GM23338 (cell line): Measurements from ENCODE around the gene NEU4. TPM values are rescaled to one million over a fixed set of nuclear protein-coding genes. Genes with fewer than 3 reads are reported as not detected.

ENCODE experiments used
- ATAC-seq: fragments of 200-7000 bp; cut with Tn5 transposase; 3 replicates; pipeline ENCODE4 v1.9.1; 2020
- DNase-seq: peaks from one replicate; pipeline ENCODE4 v3.0.0-alpha.2; 2015; ENCODE audit warnings: low spot score
- H2AFZ ChIP-seq: fragments of 200-600 bp; sonication (generic); 2 replicates; pipeline ENCODE4 v1.8.0; 2016; ENCODE audit warnings: antibody characterized with exemption, mild to moderate bottlenecking, moderate library complexity
- H3F3A ChIP-seq: fragments of 200-600 bp; sonication (generic); replicated peaks from 2 replicates; pipeline ENCODE4 v1.8.0; 2017; ENCODE audit warnings: antibody characterized with exemption, mixed run types, low read depth
- H3K27ac ChIP-seq: fragments of 200-600 bp; sonication (generic); 2 replicates; pipeline ENCODE4 v1.6.1; 2016; ENCODE audit warnings: low read depth
- H3K27me3 ChIP-seq: fragments of 200-600 bp; sonication (generic); 2 replicates; pipeline ENCODE4 v1.8.0; 2016; ENCODE audit warnings: mild to moderate bottlenecking, mixed run types, moderate library complexity; ENCODE audit not compliant: insufficient read depth
- H3K36me3 ChIP-seq: fragments of 200-600 bp; sonication (generic); 2 replicates; pipeline ENCODE4 v1.8.0; 2016; ENCODE audit warnings: mild to moderate bottlenecking; ENCODE audit not compliant: insufficient read depth
- H3K4me1 ChIP-seq: fragments of 200-600 bp; sonication (generic); 2 replicates; pipeline ENCODE4 v1.8.0; 2016; ENCODE audit warnings: mild to moderate bottlenecking, moderate library complexity; ENCODE audit not compliant: insufficient read depth
- H3K4me2 ChIP-seq: fragments of 200-600 bp; sonication (generic); 2 replicates; pipeline ENCODE4 v1.7.1; 2017; ENCODE audit warnings: mixed run types
- H3K4me3 ChIP-seq: fragments of 200-600 bp; sonication (generic); 2 replicates; pipeline ENCODE4 v1.6.1; 2016; ENCODE audit warnings: mixed run types
- H3K79me2 ChIP-seq: fragments of 200-600 bp; sonication (generic); replicated peaks from 2 replicates; pipeline ENCODE4 v1.8.0; 2017; ENCODE audit warnings: mild to moderate bottlenecking; ENCODE audit not compliant: insufficient read depth
- H3K9me2 ChIP-seq: fragments of 200-600 bp; sonication (generic); 2 replicates; pipeline ENCODE4 v1.8.0; 2017; ENCODE audit not compliant: insufficient read depth
- H4K20me1 ChIP-seq: fragments of 200-600 bp; sonication (generic); replicated peaks from 2 replicates; pipeline ENCODE4 v1.8.0; 2017; ENCODE audit warnings: mild to moderate bottlenecking; ENCODE audit not compliant: insufficient read depth
- H3K27ac Mint-ChIP-seq: 2 replicates; pipeline ENCODE4 v1.8.0; 2020; ENCODE audit warnings: inconsistent platforms, mild to moderate bottlenecking, moderate library complexity, mixed read lengths
- H3K27me3 Mint-ChIP-seq: 3 replicates; pipeline ENCODE4 v1.8.0; 2022; ENCODE audit warnings: low read depth, mild to moderate bottlenecking, moderate library complexity, mixed read lengths, inconsistent platforms; ENCODE audit not compliant: insufficient read depth, poor library complexity
- H3K36me3 Mint-ChIP-seq: 3 replicates; pipeline ENCODE4 v1.8.0; 2021; ENCODE audit warnings: low read depth, mild to moderate bottlenecking, inconsistent platforms, moderate library complexity, mixed read lengths
- H3K4me1 Mint-ChIP-seq: 3 replicates; pipeline ENCODE4 v1.8.0; 2020; ENCODE audit warnings: mild to moderate bottlenecking, inconsistent platforms, mixed read lengths
- H3K4me3 Mint-ChIP-seq: 3 replicates; pipeline ENCODE4 v1.8.0; 2021; ENCODE audit warnings: moderate library complexity, mild to moderate bottlenecking, inconsistent platforms, mixed read lengths
- H3K9me3 Mint-ChIP-seq: 3 replicates; pipeline ENCODE4 v1.8.0; 2020; ENCODE audit warnings: moderate library complexity, mild to moderate bottlenecking, inconsistent platforms, mixed read lengths
- ETS1 ChIP-seq: IDR thresholded peaks from 2 replicates; pipeline ENCODE4 v1.6.1; 2016; ENCODE audit warnings: antibody characterized with exemption
- EZH2phosphoT487 ChIP-seq: fragments of 200-600 bp; sonication (generic); IDR thresholded peaks from one replicate; pipeline ENCODE4 v1.8.1; 2018; ENCODE audit warnings: antibody characterized with exemption; ENCODE audit not compliant: unreplicated experiment
- POLR2AphosphoS5 ChIP-seq: IDR thresholded peaks from 2 replicates; pipeline ENCODE4 v1.6.1; 2016; ENCODE audit warnings: antibody characterized with exemption, low read depth
- STAT1 ChIP-seq: IDR thresholded peaks from one replicate; pipeline ENCODE4 v1.6.1; 2016; ENCODE audit warnings: antibody characterized with exemption; ENCODE audit not compliant: unreplicated experiment
- ZNF114 ChIP-seq: fragments of 250-450 bp; sonication (Bioruptor Pico); IDR thresholded peaks from 2 replicates; pipeline ENCODE4 v1.5.0; 2020; ENCODE audit warnings: mild to moderate bottlenecking, moderate library complexity
- ZNF331 ChIP-seq: fragments of 250-450 bp; sonication (Bioruptor Pico); IDR thresholded peaks from 2 replicates; pipeline ENCODE4 v1.5.0; 2020; ENCODE audit warnings: low read depth, mild to moderate bottlenecking, moderate library complexity
- ZNF462 ChIP-seq: fragments of 250-450 bp; sonication (Bioruptor Pico); IDR thresholded peaks from 2 replicates; pipeline ENCODE4 v1.5.0; 2020; ENCODE audit warnings: mild to moderate bottlenecking, moderate library complexity
- polyA plus RNA-seq: library from polyadenylated mRNA; unstranded; fragments of >200 nt; fragmentation: Nextera tagmentation; extraction: Ambion mirVana; gene quantifications from 2 replicates; pipeline ENCODE4 v1.2.1, GENCODE V29; 2016
- total RNA-seq: library from RNA; depleted of rRNA; stranded (reverse); fragments of >200 nt; shearing (Covaris generic); gene quantifications from 2 replicates; pipeline ENCODE4 v1.2.3, GENCODE V29; 2014

The NEU4 gene
- total and polyA plus RNA-seq, 2 experiments from 2014 or later: 0.29 to 1.2 TPM

GRCh38 chr2:241814393-241814642 lies 5.3 kb downstream of the NEU4 start:
- no peaks in the 10 kb centered on the region; the same call in 2 of the 3 replicates for H3K9me3 Mint-ChIP-seq

More at GRCh38 chr2:241814393-241814642, 5.3 kb downstream of the NEU4 start:
- no peak overlapping the region for H3K27ac Mint-ChIP-seq
- peaks cover 6% of the 10 kb centered on the region for H3K27me3 Mint-ChIP-seq
- H3K9me2 ChIP-seq: no peaks in the 10 kb centered on the region
- H4K20me1 ChIP-seq: no peaks in the 10 kb centered on the region
- no peaks in the 10 kb centered on the region for H3K36me3 ChIP-seq
- H3K4me3 Mint-ChIP-seq: no peak overlapping the region
- H3K4me2 ChIP-seq: no peak overlapping the region
- H2AFZ ChIP-seq: no peak overlapping the region
- H3K36me3 Mint-ChIP-seq: no peaks in the 10 kb centered on the region
- no peaks in the 10 kb centered on the region for H3K4me1 ChIP-seq
- ATAC-seq (no peak), DNase-seq (no peak)
- TF ChIP-seq ETS1: no peak
- no peak for TF ChIP-seq EZH2phosphoT487
- no peak for TF ChIP-seq ZNF331 (CRISPR knock-in tag)
- no peak for TF ChIP-seq POLR2AphosphoS5
- no peak for TF ChIP-seq ZNF114 (CRISPR knock-in tag)
- TF ChIP-seq ZNF462 (CRISPR knock-in tag): no peak
- no peak for TF ChIP-seq STAT1
- no peaks in the 10 kb centered on the region for H3K79me2 ChIP-seq
- H3F3A ChIP-seq: no peaks in the 10 kb centered on the region
- H3K27me3 ChIP-seq: no peaks in the 10 kb centered on the region
- H3K4me3 ChIP-seq: no peak overlapping the region
- H3K27ac ChIP-seq: no peak overlapping the region
- no peaks in the 10 kb centered on the region; the same call in 1 of the 3 replicates for H3K4me1 Mint-ChIP-seq
